Hematopoietic multipotent progenitor cell treated with erythropoietin and hydrocortisone succinate and interleukin-3 and kit ligand, for 6 days (in vitro differentiated cells): Measurements from ENCODE around the gene TOGARAM2.

Experiments used
- DNase-seq: peaks from one replicate; pipeline ENCODE4 v3.0.0-alpha.2; 2015

The TOGARAM2 gene

DNA sequence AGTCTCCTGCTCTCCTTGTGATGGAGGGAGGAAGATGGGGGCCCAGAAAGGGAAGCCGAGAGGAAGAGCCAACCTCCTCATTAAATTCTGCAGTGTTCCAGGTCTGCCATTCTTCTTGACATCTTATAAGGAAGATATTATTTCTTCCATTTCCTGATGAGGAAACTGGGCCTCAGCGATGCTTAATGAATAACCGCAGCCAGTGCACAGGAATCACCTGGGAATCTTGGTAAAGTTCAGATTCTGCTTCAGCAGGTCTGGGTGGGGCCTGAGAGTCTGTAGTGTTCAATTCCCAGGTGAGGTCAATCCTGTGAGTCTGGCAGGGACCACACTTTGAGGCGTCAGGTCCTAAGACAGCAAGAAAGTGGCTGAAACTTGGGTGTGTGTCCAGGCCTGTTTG, 75.9 kb downstream of the TOGARAM2 start:
- no peak for DNase-seq

DNA sequence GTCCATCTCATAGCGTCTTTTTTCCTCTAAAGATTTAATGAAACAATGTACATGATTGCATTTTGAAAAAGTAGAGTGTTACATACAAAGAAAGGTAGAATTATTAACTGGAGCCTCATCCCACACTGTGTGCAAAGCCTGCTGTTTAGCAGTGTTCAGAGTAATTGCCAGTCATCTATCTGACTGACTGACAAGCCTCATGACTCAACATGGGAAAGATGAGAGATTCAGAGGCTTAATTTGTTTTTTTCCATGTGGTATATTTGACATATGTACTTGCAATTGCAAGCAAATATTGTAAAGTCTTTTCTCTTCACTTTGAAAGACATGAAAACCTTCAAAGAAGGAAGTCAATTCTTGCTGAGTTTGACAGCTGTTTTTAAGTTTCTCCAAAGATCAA, 78.5 kb downstream of the TOGARAM2 start:
- no peak for DNase-seq

DNA sequence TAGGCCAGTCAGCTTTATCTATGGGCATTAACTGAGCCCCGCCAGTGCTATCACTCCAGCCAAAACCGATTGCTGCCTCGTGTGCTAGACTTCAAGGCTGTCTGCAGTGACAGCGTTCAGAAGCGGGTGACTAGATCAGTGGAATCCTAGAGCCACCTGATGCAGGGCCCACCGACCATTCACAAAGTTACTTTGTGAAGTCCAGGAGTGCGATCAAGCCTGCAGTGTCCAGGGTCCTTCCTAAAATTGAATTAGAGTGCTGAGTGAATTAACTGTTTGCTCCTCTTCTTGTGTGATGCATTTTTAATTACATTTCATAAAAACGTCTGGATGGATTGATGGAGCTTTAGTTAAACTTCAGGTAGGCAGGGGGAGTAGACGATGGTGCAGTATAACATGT, 79.3 kb downstream of the TOGARAM2 start:
- DNase-seq = no peak

DNA sequence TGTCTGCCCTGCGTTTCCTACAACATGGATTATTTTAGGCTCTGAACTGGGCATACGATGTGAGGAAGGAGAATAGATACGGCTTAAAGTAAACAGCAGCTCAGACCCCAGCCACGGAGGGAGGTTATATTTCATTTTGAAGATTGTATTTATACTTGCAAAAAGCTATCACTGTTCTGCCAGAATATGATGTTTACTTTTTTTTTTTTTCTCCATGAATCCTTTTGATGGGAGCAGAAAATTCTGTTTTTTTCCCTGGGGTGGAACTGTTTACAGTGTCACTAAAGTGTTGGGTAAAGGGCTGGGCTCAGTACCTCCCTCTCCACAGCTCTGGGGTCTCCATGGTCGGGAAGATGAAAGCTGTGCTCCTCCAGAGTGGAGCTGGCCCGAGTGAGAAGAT, 80.1 kb downstream of the TOGARAM2 start:
- no peak for DNase-seq

DNA sequence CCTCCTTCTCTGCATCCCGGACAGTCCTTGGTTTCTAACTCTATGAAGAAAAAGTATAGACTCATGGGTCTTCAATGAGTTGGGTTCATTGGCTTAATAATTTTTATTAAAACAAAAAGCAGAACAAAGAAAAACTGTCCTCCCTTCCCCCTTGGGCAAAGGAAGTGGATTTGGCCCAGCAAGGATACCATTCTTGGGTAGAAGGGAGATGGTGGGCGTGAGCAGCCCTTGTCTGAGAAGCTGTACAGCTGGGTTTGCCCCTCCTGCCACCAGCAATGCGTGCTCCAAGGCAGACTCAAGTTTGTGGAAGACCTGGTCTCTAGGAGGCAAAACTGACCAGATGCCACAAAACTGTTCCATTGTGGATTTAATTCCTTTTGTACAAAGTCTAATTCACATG, 80.5 kb downstream of the TOGARAM2 start:
- DNase-seq = no peak

DNA sequence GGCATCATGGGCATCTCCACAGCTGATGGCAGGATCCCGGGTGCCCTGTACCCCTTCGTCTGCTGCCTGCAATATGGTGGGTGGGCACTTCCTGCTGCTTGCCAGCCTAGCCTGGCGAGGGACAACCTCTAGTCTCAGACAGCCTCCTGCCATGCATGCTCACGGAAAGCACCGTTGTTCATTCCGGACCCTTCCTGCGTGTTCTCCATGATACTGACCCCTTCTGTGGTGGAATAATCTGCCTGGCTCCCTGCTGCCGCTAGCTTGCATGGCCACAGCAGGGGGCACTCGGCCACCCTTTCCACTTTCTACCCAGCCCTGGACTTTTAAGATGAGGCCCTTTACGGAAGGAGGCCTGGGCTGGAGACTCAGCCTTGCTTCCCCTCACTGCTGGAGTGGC, 81.3 kb downstream of the TOGARAM2 start:
- DNase-seq = no peak

GRCh38 chr2:29063056-29063455, 82.0 kb downstream of the TOGARAM2 start:
- no peak for DNase-seq

GRCh38 chr2:29063646-29064345, 82.7 kb downstream of the TOGARAM2 start:
- DNase-seq = no peak

- DNase-seq = no peak
These were observed 83.2 kb downstream of the TOGARAM2 start for GRCh38 chr2:29064346-29064715.

DNA sequence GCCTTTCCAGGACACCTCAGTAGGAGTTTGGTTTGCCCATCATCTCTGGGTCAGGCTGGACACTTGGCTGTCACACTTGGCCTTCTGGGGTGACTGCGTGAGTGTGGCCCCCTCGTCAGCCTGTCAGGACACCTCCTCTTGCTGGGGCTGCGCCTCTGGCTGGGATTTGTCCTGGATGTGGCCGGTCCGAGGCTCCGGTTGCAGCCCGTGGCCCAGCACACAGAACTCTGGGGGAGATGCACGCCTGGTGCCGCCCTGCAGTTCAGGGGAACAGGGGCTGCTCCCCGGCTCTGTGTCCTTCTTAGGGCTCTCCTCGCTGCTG, 83.6 kb downstream of the TOGARAM2 start:
- no peak for DNase-seq

DNA sequence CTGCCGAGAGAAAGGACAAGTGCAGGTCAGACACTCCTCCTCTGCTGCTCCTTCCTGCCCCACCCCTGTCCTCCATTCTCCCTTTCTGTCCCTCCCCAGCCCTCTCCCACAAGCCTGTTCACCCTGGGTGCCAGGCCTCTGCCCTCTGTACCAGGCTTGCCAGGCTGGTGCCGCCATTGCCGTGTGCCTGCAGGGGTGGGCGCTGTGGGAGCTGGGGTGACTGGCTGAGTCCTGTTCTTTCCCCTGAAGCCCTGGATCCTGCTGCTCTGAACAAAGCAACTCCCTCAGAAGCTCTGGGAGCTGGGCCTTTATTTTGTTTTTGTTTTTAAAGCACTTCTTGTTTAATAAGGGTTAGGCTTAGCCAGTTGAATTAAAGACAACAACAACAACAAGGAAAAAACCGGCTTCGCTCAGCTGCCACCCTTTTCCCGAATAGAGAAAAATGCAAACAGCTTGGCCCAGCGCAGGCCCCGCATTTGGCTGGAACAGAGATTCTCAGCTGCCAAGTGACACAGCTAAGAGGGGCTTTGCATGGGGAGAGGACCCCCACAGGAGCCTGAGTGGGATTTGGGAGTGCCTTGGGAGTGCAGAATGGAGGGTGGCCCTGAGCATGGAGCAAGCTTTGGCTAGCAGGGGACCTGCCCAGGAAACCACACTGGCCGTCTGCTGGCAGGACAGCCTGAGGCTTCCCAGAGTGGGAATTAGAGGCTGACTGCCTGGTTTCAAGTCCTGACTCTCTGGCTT, 84.1 kb downstream of the TOGARAM2 start:
- no peak for DNase-seq

- DNase-seq = peak; percentile 3
These were observed 85.3 kb downstream of the TOGARAM2 start for GRCh38 chr2:29066271-29066860.

DNA sequence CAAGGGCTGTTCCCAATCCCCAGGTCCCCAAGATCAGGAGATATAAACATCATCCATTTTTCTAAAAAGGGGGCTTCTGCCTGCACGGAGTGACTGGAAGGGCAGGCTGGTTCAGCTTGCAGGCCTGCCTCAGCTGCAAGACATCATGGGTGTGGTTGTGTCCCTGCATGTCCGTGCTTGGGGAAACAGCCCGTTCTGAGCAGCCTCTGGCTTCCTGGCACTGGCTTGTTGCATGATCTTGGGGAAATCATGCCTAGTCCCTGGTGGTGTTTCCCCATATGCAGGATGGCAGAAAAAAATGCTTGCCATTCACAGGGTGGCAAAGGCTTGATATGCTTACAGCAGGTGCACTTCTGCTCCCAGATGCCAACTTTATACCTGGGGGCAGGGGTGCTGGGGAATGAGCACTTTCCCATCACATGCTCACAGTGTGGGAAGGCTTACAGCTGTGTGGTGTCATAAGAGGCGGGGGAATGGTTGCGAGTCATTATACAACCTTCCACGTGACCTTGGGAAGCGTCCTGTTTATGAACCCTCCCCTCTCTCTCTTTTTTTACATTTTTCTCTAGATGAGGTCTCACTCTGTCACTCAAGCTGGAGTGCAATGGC, 86.0 kb downstream of the TOGARAM2 start:
- DNase-seq = no peak

GRCh38 chr2:29068513-29068912, 87.4 kb downstream of the TOGARAM2 start:
- no peak for DNase-seq

GRCh38 chr2:29070526-29070925, 89.4 kb downstream of the TOGARAM2 start:
- DNase-seq = no peak

- no peak for DNase-seq
These were observed 90.2 kb downstream of the TOGARAM2 start for GRCh38 chr2:29071032-29071975.

- no peak for DNase-seq
These were observed 91.2 kb downstream of the TOGARAM2 start for GRCh38 chr2:29072251-29072650.

GRCh38 chr2:29072971-29073725, 92.0 kb downstream of the TOGARAM2 start:
- DNase-seq = no peak

DNA sequence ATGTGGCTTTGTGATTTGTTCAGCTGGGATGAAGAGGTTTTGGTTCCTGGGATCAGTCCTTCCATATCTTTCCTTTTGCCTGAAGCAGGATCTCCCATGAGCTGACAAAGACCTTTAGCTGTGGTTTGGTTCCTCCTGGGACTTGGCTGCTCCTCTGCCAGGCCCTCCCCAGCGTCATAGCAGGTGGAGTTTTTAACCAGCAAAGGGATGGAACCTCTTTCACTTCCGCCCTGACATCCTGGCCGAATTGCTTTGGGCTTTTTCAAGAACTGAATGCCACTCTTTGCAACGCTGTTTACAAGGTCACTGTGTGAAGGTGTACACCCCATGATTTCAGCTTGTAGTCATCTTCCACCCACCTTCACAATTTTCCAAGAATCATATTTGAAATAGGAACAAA, 92.8 kb downstream of the TOGARAM2 start:
- DNase-seq = no peak

GRCh38 chr2:29074411-29074810, 93.3 kb downstream of the TOGARAM2 start, which contains the start of gene PCARE:
Gene PCARE, minus strand, starts transcription at chr2:29074523. Its CDS starts 262 bp downstream, at chr2:29074261.
- DNase-seq = no peak

DNA sequence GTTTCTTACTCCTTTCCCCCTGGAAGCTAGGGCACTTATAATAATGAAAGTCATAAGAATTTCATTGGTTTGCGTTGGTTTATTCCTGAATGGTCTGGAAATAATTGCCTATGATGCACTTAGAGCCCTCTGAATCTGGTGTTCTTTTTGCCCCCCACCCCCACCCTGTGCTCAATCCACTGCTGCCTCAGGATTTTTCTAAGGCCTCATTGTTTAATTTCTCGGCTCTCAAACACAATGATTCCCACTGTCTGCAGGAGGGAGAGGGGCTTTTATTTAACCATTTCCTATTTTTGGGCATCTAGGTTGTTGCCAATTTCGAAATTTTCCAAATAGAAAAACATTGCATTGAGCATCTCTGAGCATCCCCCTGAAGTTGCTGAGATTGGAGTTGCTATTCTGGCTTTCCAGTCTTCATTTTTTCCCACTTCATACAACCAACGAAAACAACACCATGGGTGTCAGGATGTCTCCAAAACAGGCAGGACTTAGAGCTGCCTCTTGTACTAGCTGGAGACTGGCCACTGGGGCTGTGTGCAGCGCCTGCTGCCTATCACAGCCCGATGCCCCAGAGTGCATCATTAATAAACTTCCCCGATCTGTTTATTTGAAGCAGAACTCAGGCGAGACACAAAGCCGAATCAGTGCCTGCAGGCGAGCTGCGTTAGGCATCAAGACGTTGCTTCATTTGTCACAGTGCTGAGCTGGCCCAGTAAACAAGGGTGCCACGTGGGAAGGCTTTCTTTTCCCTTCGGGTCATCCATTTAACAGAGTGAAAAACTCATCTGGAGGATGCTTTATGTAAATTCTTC, 95.0 kb downstream of the TOGARAM2 start:
- DNase-seq = no peak
